ENCODE data around the gene NCS1. TPM values are rescaled to one million over a fixed set of nuclear protein-coding genes. Genes with fewer than 3 reads are reported as not detected.

Gene NCS1
- total RNA-seq, 2 experiments from 2014 or later = 0.17 TPM; not detected in 1

GRCh38 chr9:130240410-130241197 lies 68.4 kb downstream of the NCS1 start:
- Histone ChIP-seq H3K9me3 (ENCODE audit: control insufficient read depth in 1 of 2, insufficient read depth in 1 of 2, low read length in 2 of 2) (no peaks in the 10 kb centered on the region), H3K4me1 (ENCODE audit: insufficient read depth, low read length) (peaks cover 42% of the 10 kb centered on the region), H3K36me3 (ENCODE audit: insufficient read depth, low read length) (no peaks in the 10 kb centered on the region), H3K27me3 (ENCODE audit: control insufficient read depth in 1 of 2, insufficient read depth in 2 of 2, low read length in 2 of 2) (no peaks in the 10 kb centered on the region), H3K4me3 (ENCODE audit: low read length) (no peak overlapping the region), H3K27ac (ENCODE audit: low read depth in 1 of 2, low read length in 2 of 2) (no peak overlapping the region)
- no peaks in the 10 kb centered on the region for H3K27me3 Mint-ChIP-seq
- no peak overlapping the region for H3K4me3 Mint-ChIP-seq
- intact Hi-C loops (cut with DNase I, micrococcal nuclease) = no loop called here
- ATAC-seq (ENCODE audit: poor library complexity) (peak; percentile 51), DNase-seq (peak in 6 of 14 experiments; percentile 19 to 73 (median 60))
- ChIA-PET CTCF (interaction anchor here (0.6 kb wide), 1 partner anchor 143 kb away, joined by 3 read pairs; no protein-coding TSS in a partner anchor), POLR2A (no interaction called here)
- TF ChIP-seq CTCF (IDR thresholded peaks at IDR 0.05) = no peak
- no peak overlapping the region for H3K27ac Mint-ChIP-seq
- peaks cover 32% of the 10 kb centered on the region for H3K4me1 Mint-ChIP-seq (ENCODE audit: low read depth)
- no peaks in the 10 kb centered on the region for H3K36me3 Mint-ChIP-seq (ENCODE audit: low read depth)
- no peaks in the 10 kb centered on the region for H3K9me3 Mint-ChIP-seq

GRCh38 chr9:130241198-130241535 lies 69.0 kb downstream of the NCS1 start:
- Mint-ChIP-seq H3K27ac (no peak overlapping the region), H3K4me3 (no peak overlapping the region)
- POLR2A ChIA-PET = no interaction called here

GRCh38 chr9:130242270-130243014 lies 70.2 kb downstream of the NCS1 start:
- H3K27me3 Mint-ChIP-seq = no peaks in the 10 kb centered on the region
- POLR2A ChIA-PET = no interaction called here
- Histone ChIP-seq H3K27ac (ENCODE audit: low read depth in 1 of 2, low read length in 2 of 2) (no peak overlapping the region), H3K4me1 (ENCODE audit: insufficient read depth, low read length) (peaks cover 32% of the 10 kb centered on the region), H3K4me3 (ENCODE audit: low read length) (no peak overlapping the region), H3K27me3 (ENCODE audit: control insufficient read depth in 1 of 2, insufficient read depth in 2 of 2, low read length in 2 of 2) (no peaks in the 10 kb centered on the region), H3K36me3 (ENCODE audit: insufficient read depth, low read length) (no peaks in the 10 kb centered on the region), H3K9me3 (ENCODE audit: control insufficient read depth in 1 of 2, insufficient read depth in 1 of 2, low read length in 2 of 2) (no peaks in the 10 kb centered on the region)
- ATAC-seq (ENCODE audit: poor library complexity) (peak; percentile 4), DNase-seq (no peak)
- intact Hi-C loops (cut with DNase I, micrococcal nuclease) = no loop called here
- H3K4me3 Mint-ChIP-seq = peak overlapping the region; percentile 57
- CTCF ChIA-PET = interaction anchor here (1.4 kb wide), 1 partner anchor 136 kb away, joined by 5 read pairs; no protein-coding TSS in a partner anchor
- H3K4me1 Mint-ChIP-seq (ENCODE audit: low read depth) = peaks cover 27% of the 10 kb centered on the region
- no peaks in the 10 kb centered on the region for H3K9me3 Mint-ChIP-seq
- H3K36me3 Mint-ChIP-seq (ENCODE audit: low read depth) = no peaks in the 10 kb centered on the region
- H3K27ac Mint-ChIP-seq = no peak overlapping the region
- no peak for TF ChIP-seq CTCF (IDR thresholded peaks at IDR 0.05)

More at GRCh38 chr9:130241198-130241535, 69.0 kb downstream of the NCS1 start:
- Mint-ChIP-seq H3K27me3 (no peaks in the 10 kb centered on the region), H3K4me1 (ENCODE audit: low read depth) (peaks cover 27% of the 10 kb centered on the region), H3K9me3 (no peaks in the 10 kb centered on the region), H3K36me3 (ENCODE audit: low read depth) (no peaks in the 10 kb centered on the region)
- Histone ChIP-seq H3K9me3 (ENCODE audit: control insufficient read depth in 1 of 2, insufficient read depth in 1 of 2, low read length in 2 of 2) (no peaks in the 10 kb centered on the region), H3K36me3 (ENCODE audit: insufficient read depth, low read length) (no peaks in the 10 kb centered on the region), H3K27ac (ENCODE audit: low read depth in 1 of 2, low read length in 2 of 2) (no peak overlapping the region), H3K4me1 (ENCODE audit: insufficient read depth, low read length) (peaks cover 37% of the 10 kb centered on the region), H3K4me3 (ENCODE audit: low read length) (no peak overlapping the region), H3K27me3 (ENCODE audit: control insufficient read depth in 1 of 2, insufficient read depth in 2 of 2, low read length in 2 of 2) (no peaks in the 10 kb centered on the region)
- CTCF ChIA-PET = interaction anchor here (0.6 to 1.4 kb wide), 2 partner anchors 134 to 144 kb away, joined by 3 to 5 read pairs; no protein-coding TSS in a partner anchor
- TF ChIP-seq CTCF (IDR thresholded peaks at IDR 0.05) = no peak
- ATAC-seq (ENCODE audit: poor library complexity) (no peak), DNase-seq (no peak)
- intact Hi-C loops (cut with DNase I, micrococcal nuclease) = no loop called here

Measured in CD4-positive, alpha-beta T cell (primary cell).